ENCODE data around the gene DLGAP1. TPM values are rescaled to one million over a fixed set of nuclear protein-coding genes. Genes with fewer than 3 reads are reported as not detected.

Gene DLGAP1
- total and polyA plus RNA-seq, 4 donors, result 0.06 to 1.2 (median 0.17) TPM; not detected in 1

- no peaks in the 10 kb centered on the region for H3K9me3 ChIP-seq (ENCODE audit: control insufficient read depth in 4 of 4, low read length in 3 of 4)
- TF ChIP-seq FOXA1 (IDR thresholded peaks at IDR 0.05) (no peak), RXRA (IDR thresholded peaks at IDR 0.05) (no peak), MAX (IDR thresholded peaks at IDR 0.05) (no peak), RAD21 (IDR thresholded peaks at IDR 0.05) (no peak), TAF1 (conservative IDR thresholded peaks at IDR 0.05) (no peak), HNF4G (IDR thresholded peaks at IDR 0.05) (no peak), FOXA2 (IDR thresholded peaks at IDR 0.05) (no peak), GABPA (IDR thresholded peaks at IDR 0.05 in 1 of 2, conservative IDR thresholded peaks at IDR 0.05 in 1 of 2) (no peak), NR2F2 (IDR thresholded peaks at IDR 0.05) (no peak), YY1 (IDR thresholded peaks at IDR 0.05) (no peak), ATF3 (IDR thresholded peaks at IDR 0.05) (no peak), REST (IDR thresholded peaks at IDR 0.05) (no peak), HNF4A (conservative IDR thresholded peaks at IDR 0.05) (no peak), ZBTB33 (IDR thresholded peaks at IDR 0.05) (no peak), JUND (IDR thresholded peaks at IDR 0.05) (no peak), CTCF (IDR thresholded peaks at IDR 0.05; ENCODE audit: low read depth, low read length, missing input control) (no peak), SP1 (IDR thresholded peaks at IDR 0.05) (no peak), EGR1 (IDR thresholded peaks at IDR 0.05; ENCODE audit: low read depth in 2 of 2) (no peak)
- H3K4me3 ChIP-seq (ENCODE audit: low read depth in 1 of 3, low read length in 3 of 3), result no peak overlapping the region
- 82% methylated on average over 5 of the region's 5 CpGs for WGBS
- H3K27me3 ChIP-seq (ENCODE audit: control insufficient read depth in 4 of 4, insufficient read depth in 4 of 4, low read length in 3 of 4), result no peaks in the 10 kb centered on the region
- no peaks in the 10 kb centered on the region for H3K4me1 ChIP-seq (ENCODE audit: control insufficient read depth in 4 of 4, insufficient read depth in 4 of 4, low read length in 3 of 4)
- no peak overlapping the region for H3K9ac ChIP-seq (ENCODE audit: low read depth in 1 of 2, low read length in 2 of 2)
- H3K36me3 ChIP-seq (ENCODE audit: control insufficient read depth in 4 of 4, insufficient read depth in 3 of 4, low read depth in 1 of 4, low read length in 3 of 4), result no peaks in the 10 kb centered on the region
- no peak for DNase-seq (ENCODE audit: low spot score)
- H3K27ac ChIP-seq (ENCODE audit: low read depth in 1 of 2, low read length in 2 of 2), result no peak overlapping the region
Measured at GRCh38 chr18:3479978-3480509, 975.1 kb downstream of the DLGAP1 start.

Measured in liver (tissue), 9 donors.